Measurements from ENCODE around the gene ACSL1.
A peak's percentile ranks its signal among the peaks of the same experiment; 100 is the strongest.

ACSL1 gene

GRCh38 chr4:184812199-184812542, 13.6 kb downstream of the ACSL1 start:
- DNase-seq (ENCODE audit: low read depth) = no peak

DNA sequence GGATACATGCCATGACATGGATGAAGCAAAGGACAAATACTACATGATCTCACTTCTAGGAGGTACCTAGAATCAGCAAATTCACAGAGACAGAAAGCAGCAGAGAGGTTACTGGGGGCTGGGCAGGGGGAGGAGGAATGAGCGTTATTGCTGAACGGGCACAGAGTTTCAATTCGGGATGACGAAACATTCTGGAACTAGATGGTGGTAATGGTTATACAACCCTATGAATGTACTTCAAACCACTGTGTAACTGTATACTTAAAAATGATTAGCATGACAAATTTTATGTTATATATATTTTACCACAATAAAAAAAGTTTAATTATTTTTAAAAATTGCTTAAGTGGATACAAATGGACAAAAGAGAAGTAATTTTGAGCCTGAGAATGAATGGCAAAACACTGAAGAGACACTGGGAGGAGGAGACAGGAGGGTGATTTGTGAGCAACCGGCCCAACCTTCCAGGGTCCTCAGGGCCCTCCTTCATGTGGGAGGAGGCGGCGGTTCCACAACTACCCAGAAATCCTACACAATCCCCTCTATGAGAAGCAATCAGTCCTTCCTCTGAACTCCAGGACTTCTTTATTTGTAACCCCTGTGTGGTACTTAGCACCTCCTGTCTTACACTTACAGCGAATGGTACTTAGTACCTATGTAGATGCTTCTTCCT, 14.1 kb downstream of the ACSL1 start:
- no peak for DNase-seq (ENCODE audit: low read depth)

DNA sequence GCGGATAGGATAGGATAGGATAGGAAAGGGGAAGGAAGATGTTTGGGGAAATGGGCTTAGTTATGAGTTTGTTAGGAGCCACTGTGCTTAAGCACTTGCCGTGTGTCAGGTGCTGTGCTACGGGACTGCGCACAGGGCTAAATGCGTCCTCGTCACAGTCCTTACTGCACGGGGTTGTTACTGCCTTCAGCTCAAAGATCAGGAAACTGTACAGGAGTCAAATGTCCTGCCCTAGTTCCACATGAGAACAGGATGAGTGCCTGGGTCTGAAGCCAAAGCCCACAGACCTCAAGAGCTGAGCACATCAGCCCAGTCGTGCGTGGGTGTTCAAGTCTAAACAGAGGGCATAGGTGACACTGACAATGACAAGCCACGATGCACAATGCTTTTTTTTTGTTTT, 15.0 kb downstream of the ACSL1 start:
- no peak for DNase-seq (ENCODE audit: low read depth)

- DNase-seq (ENCODE audit: low read depth) = no peak
These were observed 17.1 kb downstream of the ACSL1 start for GRCh38 chr4:184808713-184809050.

DNA sequence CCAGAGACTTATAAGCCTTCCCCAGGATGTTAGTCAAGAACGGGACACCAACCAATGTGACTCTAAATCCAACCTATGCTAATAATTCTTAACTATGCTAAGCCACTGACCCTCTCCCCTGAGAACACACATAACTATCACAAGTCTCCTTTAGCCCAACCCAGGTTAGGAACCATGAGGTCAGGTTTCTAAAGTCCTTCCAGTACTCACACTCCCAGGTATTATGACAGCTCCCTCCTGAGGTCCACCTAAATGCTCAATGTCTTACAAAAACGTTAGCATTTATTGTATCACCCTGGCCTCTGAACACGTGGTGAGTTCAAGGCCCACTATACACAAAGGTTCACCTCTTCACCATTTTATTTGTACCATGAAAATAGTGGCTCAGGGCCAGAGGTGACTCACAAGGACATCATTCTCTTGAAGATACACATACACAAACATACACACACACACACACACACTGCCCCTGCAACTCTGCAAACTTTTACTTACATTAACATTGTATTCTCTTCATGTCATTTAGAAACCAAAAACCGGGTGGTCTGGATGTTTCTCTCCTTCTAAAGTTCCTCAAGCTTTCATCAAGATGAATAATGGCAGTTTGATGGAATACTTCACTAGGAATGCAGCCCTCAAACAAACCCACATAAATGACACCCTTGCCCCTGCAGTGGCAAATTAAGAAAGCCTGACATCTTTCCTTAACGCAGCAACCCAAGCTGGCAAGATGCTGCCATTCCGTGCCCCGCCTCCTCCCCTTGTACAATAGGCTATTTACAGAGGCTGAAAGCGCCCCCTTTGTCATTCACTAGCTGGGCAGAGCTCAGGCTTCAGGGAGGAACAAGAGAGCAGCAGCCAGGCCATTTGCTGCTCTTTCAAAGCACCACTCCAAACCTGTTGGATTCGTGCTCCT, 17.7 kb downstream of the ACSL1 start:
- DNase-seq (ENCODE audit: low read depth) = no peak

DNA sequence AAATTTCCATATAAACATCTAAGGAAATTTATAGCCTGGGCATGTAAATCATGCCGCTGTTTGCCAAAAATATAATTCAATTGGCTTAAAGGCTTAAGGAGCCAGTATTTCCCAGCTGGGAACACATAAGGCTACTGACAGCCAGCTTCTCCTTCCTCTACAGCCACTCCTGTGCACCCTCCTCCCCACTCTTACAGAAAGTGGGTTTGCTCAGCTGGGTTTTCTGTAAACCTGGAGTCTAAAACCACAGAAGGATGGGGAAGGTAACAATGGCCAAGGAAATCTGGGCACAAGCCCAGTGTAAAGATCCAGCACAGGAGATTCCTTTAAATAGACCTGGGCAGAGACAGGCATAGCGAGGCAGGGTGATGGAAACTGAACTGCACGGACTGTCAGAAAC, 18.5 kb downstream of the ACSL1 start:
- DNase-seq (ENCODE audit: low read depth) = no peak

- DNase-seq (ENCODE audit: low read depth) = no peak
These were observed 19.1 kb downstream of the ACSL1 start for GRCh38 chr4:184806711-184807110.

- no peak for DNase-seq (ENCODE audit: low read depth)
These were observed 19.6 kb downstream of the ACSL1 start for GRCh38 chr4:184806229-184806550.

DNA sequence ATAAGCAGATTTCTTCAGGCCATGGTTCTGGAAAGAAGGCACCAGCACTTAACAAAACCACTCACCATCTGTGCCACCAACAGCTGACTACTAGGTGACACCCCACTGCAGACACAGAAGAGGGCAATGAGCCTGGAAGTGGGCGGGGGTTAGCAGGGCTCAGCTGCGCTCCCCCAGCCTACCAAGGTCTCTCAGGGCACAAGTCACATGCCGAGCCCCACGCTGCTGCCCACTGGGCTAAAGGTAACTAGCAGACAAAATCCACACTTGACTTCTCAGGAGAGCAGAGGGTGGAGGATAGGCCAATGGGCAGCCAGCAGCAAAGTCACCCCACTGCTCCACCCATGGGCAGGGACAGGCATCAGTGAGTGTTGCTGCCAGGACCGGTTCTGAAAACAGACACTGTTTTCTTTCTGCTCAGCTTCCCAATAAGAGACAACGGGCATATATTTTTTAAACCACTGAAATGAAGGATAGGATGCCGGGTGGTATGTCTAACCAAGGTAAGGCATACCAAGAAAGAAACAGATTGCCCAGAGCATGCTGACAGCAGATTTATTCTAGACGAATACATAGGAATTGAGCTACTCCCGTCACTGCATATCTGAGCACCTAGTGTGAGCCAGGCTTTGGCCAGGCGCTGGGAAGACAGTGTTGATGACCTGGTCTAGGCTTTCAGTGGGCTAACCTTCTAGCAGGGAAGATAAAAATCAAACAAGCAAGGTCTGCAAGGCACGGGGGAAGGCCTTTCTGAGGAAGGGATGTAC, 20.1 kb downstream of the ACSL1 start:
- no peak for DNase-seq (ENCODE audit: low read depth)

DNA sequence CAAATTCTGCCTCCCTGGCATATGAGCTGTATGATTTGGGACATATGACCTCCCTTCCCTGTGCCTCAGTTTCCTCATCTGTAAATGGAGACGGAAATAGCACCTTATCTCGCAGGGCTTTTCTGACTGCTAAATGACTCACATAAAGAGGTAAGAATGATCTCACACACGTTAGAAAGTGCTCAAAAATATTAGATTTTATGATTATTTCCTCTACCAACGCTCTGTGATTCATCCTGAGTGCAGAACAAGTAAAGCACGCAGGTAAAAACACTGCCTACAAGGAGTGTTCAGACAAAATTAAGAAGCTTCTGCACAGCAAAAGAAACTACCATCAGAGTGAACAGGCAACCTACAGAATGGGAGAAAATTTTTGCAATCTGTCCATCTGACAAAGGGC, 21.1 kb downstream of the ACSL1 start:
- DNase-seq (ENCODE audit: low read depth) = no peak

DNA sequence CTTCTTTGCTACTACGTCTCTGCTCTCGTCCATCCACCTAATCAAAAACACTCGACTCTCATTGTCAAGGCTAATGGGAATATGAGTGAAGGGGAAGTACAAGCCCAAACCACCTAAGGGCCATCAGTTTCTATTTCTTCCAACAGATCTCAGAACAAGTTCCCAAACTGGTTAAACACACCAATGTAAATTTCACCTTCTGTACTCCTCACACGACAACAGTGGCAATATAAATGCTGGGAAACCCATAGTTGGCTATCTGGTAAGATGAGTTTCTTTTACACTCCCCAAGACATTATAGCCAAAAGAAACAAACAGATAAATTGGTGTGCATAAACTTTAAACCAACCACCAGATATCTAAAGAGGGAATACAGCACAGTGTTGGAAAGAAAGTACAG, 21.9 kb downstream of the ACSL1 start:
- DNase-seq (ENCODE audit: low read depth) = no peak

GRCh38 chr4:184803133-184803532, 22.6 kb downstream of the ACSL1 start:
- DNase-seq (ENCODE audit: low read depth) = no peak

- no peak for DNase-seq (ENCODE audit: low read depth)
These were observed 23.1 kb downstream of the ACSL1 start for GRCh38 chr4:184802697-184803015.

DNA sequence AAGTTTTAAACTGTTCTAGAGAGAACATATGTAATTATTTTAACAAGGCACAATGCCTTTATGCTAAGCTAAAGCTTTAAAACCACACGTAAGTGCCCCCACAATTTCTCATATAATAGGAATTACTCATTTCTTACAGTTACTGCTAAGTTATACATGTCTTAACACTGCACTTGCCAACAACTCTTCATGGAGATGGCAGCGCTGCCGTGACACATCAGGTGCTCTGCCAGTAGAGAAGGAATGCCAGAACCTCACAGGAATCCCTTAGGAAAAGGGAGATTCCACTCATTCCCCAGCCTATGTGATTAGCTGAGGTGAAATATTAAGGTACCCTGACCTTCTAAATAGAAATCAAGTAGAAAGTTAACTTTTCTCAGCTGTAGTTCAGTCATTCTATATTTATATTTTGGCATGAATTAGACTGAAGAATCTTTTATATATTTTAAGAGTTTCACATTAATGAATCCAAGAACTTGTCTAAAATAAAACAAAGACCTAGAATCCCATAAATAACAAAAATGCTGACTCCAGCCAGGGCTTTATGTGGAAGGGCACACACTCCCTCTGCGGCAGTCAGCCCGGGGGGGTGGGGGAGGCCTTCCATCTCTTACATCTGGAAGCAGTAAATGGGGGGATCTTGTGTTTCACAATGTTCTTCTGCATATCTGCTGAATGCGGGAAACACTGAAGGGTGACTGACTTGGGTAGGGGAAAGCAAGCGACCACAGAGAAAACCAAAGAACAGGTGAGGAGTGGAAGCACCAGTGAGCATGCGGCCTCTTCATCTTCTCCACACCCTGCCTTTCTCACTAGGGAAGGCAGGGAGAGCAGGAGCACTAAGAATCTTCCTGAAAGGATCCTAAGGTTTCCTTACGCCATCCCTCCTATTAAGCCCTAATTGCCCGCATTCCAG, 23.7 kb downstream of the ACSL1 start:
- DNase-seq (ENCODE audit: low read depth) = no peak

- no peak for DNase-seq (ENCODE audit: low read depth)
These were observed 27.3 kb downstream of the ACSL1 start for GRCh38 chr4:184798504-184798903.

- DNase-seq (ENCODE audit: low read depth) = no peak
These were observed 28.9 kb downstream of the ACSL1 start for GRCh38 chr4:184796906-184797305.

DNA sequence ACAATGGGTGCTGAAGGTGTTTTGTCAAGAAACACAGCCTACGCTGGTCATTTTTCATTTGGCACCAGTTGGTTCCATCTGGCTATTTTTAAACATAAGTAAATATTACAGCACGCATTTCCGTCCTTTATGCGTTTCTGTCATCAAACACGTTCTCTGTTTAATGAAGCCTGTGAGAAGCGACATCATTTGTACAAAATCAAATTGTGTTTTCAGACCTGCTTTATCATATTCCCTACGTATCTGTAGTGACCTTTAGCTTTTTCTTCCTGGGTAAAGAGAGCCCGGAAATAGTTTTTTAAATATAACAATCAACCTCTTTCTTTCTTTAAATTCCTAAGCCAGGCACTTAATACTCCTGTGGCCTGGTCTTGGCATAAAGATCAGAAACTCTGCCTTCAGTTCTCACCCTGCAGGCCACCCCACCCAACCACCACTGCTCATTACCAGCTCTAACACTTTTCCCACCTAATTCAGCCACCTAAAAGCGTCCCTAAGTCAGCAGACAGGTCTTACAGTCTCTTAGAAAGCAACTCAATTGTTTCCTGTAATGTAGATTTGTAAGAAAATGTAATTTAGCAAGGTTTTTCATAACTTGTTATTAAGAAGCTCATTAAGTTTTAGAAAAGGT, 30.4 kb downstream of the ACSL1 start:
- DNase-seq (ENCODE audit: low read depth) = no peak

- DNase-seq (ENCODE audit: low read depth) = no peak
These were observed 31.3 kb downstream of the ACSL1 start for GRCh38 chr4:184794470-184794869.

GRCh38 chr4:184793735-184794355, 31.9 kb downstream of the ACSL1 start:
- DNase-seq (ENCODE audit: low read depth) = no peak

- DNase-seq (ENCODE audit: low read depth) = peak; percentile 34
These were observed 32.7 kb downstream of the ACSL1 start for GRCh38 chr4:184792950-184793555.

DNA sequence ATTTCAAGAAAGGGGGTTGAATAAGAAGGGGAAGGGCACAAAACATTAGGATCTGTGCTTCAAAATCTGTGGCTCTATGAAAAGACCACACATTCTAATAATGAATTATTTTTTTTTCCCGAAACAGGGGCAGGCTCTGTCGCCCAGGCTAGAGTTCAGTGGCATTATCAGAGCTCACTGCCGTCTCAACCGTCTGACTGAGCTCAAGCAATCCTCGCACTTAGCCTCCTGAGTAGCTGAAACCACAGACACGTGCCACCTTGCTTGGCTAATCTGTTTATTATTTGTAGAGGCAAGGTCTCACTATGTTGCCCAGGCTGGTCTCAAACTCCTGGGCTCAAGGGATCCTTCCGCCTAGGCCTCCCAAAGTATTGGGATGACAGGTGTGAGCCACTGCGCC, 33.4 kb downstream of the ACSL1 start:
- DNase-seq (ENCODE audit: low read depth) = no peak

Measured in activated T-cell treated with anti-CD3 and anti-CD28 coated beads for 48 hours (primary cell).